Left lung (tissue), 14 donors: ENCODE results near the gene EMP1. TPM values are rescaled to one million over a fixed set of nuclear protein-coding genes. Genes with fewer than 3 reads are reported as not detected.

Experiments
- ATAC-seq: fragments of 200-7000 bp; cut with Tn5 transposase; one replicate; pipeline ENCODE4 v1.9.1; 2020; ENCODE audit warnings: moderate library complexity
- DNase-seq, 4 donors: peaks; one replicate each; pipeline ENCODE4 v3.0.0-alpha.2; 2013 to 2020
- H3K27ac ChIP-seq, 2 donors: fragments of 200-600 bp; sonication (generic) in 1 of 2; one replicate each; pipeline versions ENCODE4 v1.5.0 to v1.8.0; 2020 to 2021
- H3K27me3 ChIP-seq, 2 donors: fragments of 200-600 bp; sonication (generic) in 1 of 2; one replicate each; pipeline versions ENCODE4 v1.5.0 to v1.8.0; 2020 to 2021
- H3K36me3 ChIP-seq, 2 donors: fragments of 200-600 bp; sonication (generic) in 1 of 2; one replicate each; pipeline versions ENCODE4 v1.5.0 to v1.8.0; 2020 to 2021
- H3K4me1 ChIP-seq, 2 donors: fragments of 200-600 bp; one replicate each; pipeline ENCODE4 v1.8.0; 2021
- H3K4me3 ChIP-seq, 2 donors: fragments of 200-600 bp; sonication (generic) in 1 of 2; one replicate each; pipeline versions ENCODE4 v1.5.0 to v1.8.0; 2020 to 2021; ENCODE audit warnings: mild to moderate bottlenecking in 1 of 2
- H3K9me3 ChIP-seq, 2 donors: fragments of 200-600 bp; sonication (generic) in 1 of 2; one replicate each; pipeline versions ENCODE4 v1.5.0 to v1.8.0; 2020 to 2021
- CTCF ChIP-seq, 2 donors: fragments of 200-600 bp; sonication (generic) in 1 of 2; IDR thresholded peaks; one replicate each; pipeline versions ENCODE4 v1.5.0 to v1.8.0; 2021; ENCODE audit warnings: antibody characterized with exemption in 2 of 2
- intact Hi-C, 2 donors: fragments of 100-400 bp; cut with DNase I; formaldehyde crosslinking; loops; one replicate each; pipeline versions ENCODE4 v1.11.2 to v1.14.2; 2022
- long read RNA-seq, 12 donors: library from polyadenylated mRNA in 2 of 12; unstranded in 2 of 12; transcript quantifications; one replicate each; pipeline ENCODE4 v2.0.0 and lab custom pipeline, GENCODE V29; 2019 to 2026
- polyA plus RNA-seq, 6 donors: library from polyadenylated mRNA; unstranded; fragments of 120-200 nt; gene quantifications; one replicate each; pipeline ENCODE4 v1.2.1, GENCODE V29; 2013; ENCODE audit not compliant: insufficient read length in 6 of 6
- total RNA-seq, 2 donors: library from RNA; stranded (reverse); fragmentation: NEBNext Ultra II Directional; extraction: Animal tissue kit (Norgen Biotek cat#: 25700); gene quantifications; one replicate each; pipeline ENCODE4 v1.2.1, GENCODE V29; 2021
- donor health status: DM: no; HTN: yes; CAD: no.
- donor health status: DM: no; HTN: no; CAD: no.

EMP1 gene
- total RNA-seq = 100 to 1,000 TPM; 276 to 369 TPM
- polyA plus RNA-seq = 100 to 1,000 TPM in 5 of 6 donors, 10 to 100 TPM in 1; 79.3 to 140 (median 122) TPM
- long read RNA-seq, donor 1, full-length matches to known transcripts = 33 of 33 reads
- long read RNA-seq, donor 1, partial matches to known transcripts = 0 of 33 reads
- long read RNA-seq, donor 1, other reads (novel, unspliced or antisense) = 0 of 33 reads
- long read RNA-seq, donor 2, full-length matches to known transcripts = 17 of 17 reads
- long read RNA-seq, donor 2, partial matches to known transcripts = 0 of 17 reads
- long read RNA-seq, donor 2, other reads (novel, unspliced or antisense) = 0 of 17 reads
- long read RNA-seq, donor 3, full-length matches to known transcripts = 22 of 22 reads
- long read RNA-seq, donor 3, partial matches to known transcripts = 0 of 22 reads
- long read RNA-seq, donor 3, other reads (novel, unspliced or antisense) = 0 of 22 reads
- long read RNA-seq, donor 4, full-length matches to known transcripts = 4 of 12 reads
- long read RNA-seq, donor 4, partial matches to known transcripts = 0 of 12 reads
- long read RNA-seq, donor 4, other reads (novel, unspliced or antisense) = 8 of 12 reads
- long read RNA-seq, donor 5, full-length matches to known transcripts = 22 of 22 reads
- long read RNA-seq, donor 5, partial matches to known transcripts = 0 of 22 reads
- long read RNA-seq, donor 5, other reads (novel, unspliced or antisense) = 0 of 22 reads
- long read RNA-seq, donor 6, full-length matches to known transcripts = 23 of 23 reads
- long read RNA-seq, donor 6, partial matches to known transcripts = 0 of 23 reads
- long read RNA-seq, donor 6, other reads (novel, unspliced or antisense) = 0 of 23 reads
- long read RNA-seq, donor 7, full-length matches to known transcripts = 7 of 7 reads
- long read RNA-seq, donor 7, partial matches to known transcripts = 0 of 7 reads
- long read RNA-seq, donor 7, other reads (novel, unspliced or antisense) = 0 of 7 reads
- long read RNA-seq, donor 8, full-length matches to known transcripts = 23 of 47 reads
- long read RNA-seq, donor 8, partial matches to known transcripts = 24 of 47 reads
- long read RNA-seq, donor 8, other reads (novel, unspliced or antisense) = 0 of 47 reads
- long read RNA-seq, donor 9 = 0 reads
- long read RNA-seq, donor 10, partial matches to known transcripts = 2 of 16 reads
- long read RNA-seq, donor 10, other reads (novel, unspliced or antisense) = 14 of 16 reads
- long read RNA-seq, donor 11, full-length matches to known transcripts = 7 of 12 reads
- long read RNA-seq, donor 11, partial matches to known transcripts = 5 of 12 reads
- long read RNA-seq, donor 11, other reads (novel, unspliced or antisense) = 0 of 12 reads
- long read RNA-seq, donor 12, full-length matches to known transcripts = 18 of 18 reads
- long read RNA-seq, donor 12, partial matches to known transcripts = 0 of 18 reads
- long read RNA-seq, donor 12, other reads (novel, unspliced or antisense) = 0 of 18 reads

- no peaks in the 10 kb centered on the region for H3K36me3 ChIP-seq
- H3K27ac ChIP-seq = peak within 1 kb of the TSS; percentile 92 to 94
- H3K4me3 ChIP-seq = peak within 1 kb of the TSS; percentile 39 to 47
- DNase-seq (peak; percentile 79 to 94 (median 89)), ATAC-seq (peak; percentile 89)
- no peak for TF ChIP-seq CTCF (IDR thresholded peaks at IDR 0.05)
- no peaks in the 10 kb centered on the region for H3K9me3 ChIP-seq
- peaks cover 36 to 52% of the 10 kb centered on the region in 2 donors for H3K4me1 ChIP-seq
- H3K27me3 ChIP-seq = no peaks in the 10 kb centered on the region
- intact Hi-C loops = no loop called here
Measured at GRCh38 chr12:13196130-13196921, at the start of gene EMP1. Gene EMP1, plus strand, starts transcription at chr12:13196726. Its CDS starts 14,785 bp downstream, at chr12:13211511.

- Histone ChIP-seq H3K9me3 (no peaks in the 10 kb centered on the region), H3K27ac (peak overlapping the region in 1 of 2 donors; percentile 48), H3K4me3 (no peak overlapping the region), H3K36me3 (no peaks in the 10 kb centered on the region), H3K27me3 (no peaks in the 10 kb centered on the region), H3K4me1 (peaks cover 22 to 45% of the 10 kb centered on the region in 2 donors)
- ATAC-seq (peak; percentile 81), DNase-seq (peak in 3 of 4 donors; percentile 48 to 89 (median 84))
- intact Hi-C loops = no loop called here
- no peak for TF ChIP-seq CTCF (IDR thresholded peaks at IDR 0.05)
Measured at GRCh38 chr12:13147688-13148484, 48.6 kb upstream of the EMP1 start.

- TF ChIP-seq CTCF (IDR thresholded peaks at IDR 0.05) = no peak
- Histone ChIP-seq H3K36me3 (no peaks in the 10 kb centered on the region), H3K4me3 (no peak overlapping the region), H3K27me3 (no peaks in the 10 kb centered on the region), H3K9me3 (no peaks in the 10 kb centered on the region), H3K4me1 (peaks cover 22 to 45% of the 10 kb centered on the region in 2 donors), H3K27ac (peak overlapping the region in 1 of 2 donors; percentile 48)
- intact Hi-C loops = no loop called here
- ATAC-seq (no peak), DNase-seq (no peak)
Measured at GRCh38 chr12:13148485-13148847, 48.1 kb upstream of the EMP1 start.

- intact Hi-C loops = no loop called here
- peaks cover 28 to 46% of the 10 kb centered on the region in 2 donors for H3K4me1 ChIP-seq
- ATAC-seq (no peak), DNase-seq (no peak)
- no peak overlapping the region for H3K4me3 ChIP-seq
- H3K36me3 ChIP-seq = no peaks in the 10 kb centered on the region
- H3K9me3 ChIP-seq = no peaks in the 10 kb centered on the region
- no peak for TF ChIP-seq CTCF (IDR thresholded peaks at IDR 0.05)
- no peak overlapping the region for H3K27ac ChIP-seq
- H3K27me3 ChIP-seq = no peaks in the 10 kb centered on the region
Measured at GRCh38 chr12:13149411-13149810, 47.1 kb upstream of the EMP1 start.
